HG03045 (cell line): ENCODE data around the gene CILP2.

Experiments used
- ATAC-seq: cut with Tn5 transposase; IDR thresholded peaks from one replicate; pipeline ENCODE4 v1.9.1; 2021; ENCODE audit warnings: mild to moderate bottlenecking, moderate library complexity; ENCODE audit not compliant: unreplicated experiment

Gene CILP2

GRCh38 chr19:19538061-19538784, at the start of gene CILP2:
CILP2 (plus strand) TSS chr19:19538265; CDS start chr19:19538350, 85 bp downstream.
- ATAC-seq = no peak

GRCh38 chr19:19488875-19489690, 49.0 kb upstream of the CILP2 start:
- ATAC-seq = no peak

- no peak for ATAC-seq
These were observed 48.3 kb upstream of the CILP2 start for GRCh38 chr19:19489804-19490204.

- no peak for ATAC-seq
These were observed 47.7 kb upstream of the CILP2 start for GRCh38 chr19:19490214-19490968.

GRCh38 chr19:19491321-19492025, 46.6 kb upstream of the CILP2 start:
- no peak for ATAC-seq

GRCh38 chr19:19492026-19492610, 45.9 kb upstream of the CILP2 start:
- no peak for ATAC-seq

GRCh38 chr19:19493841-19494546, 44.1 kb upstream of the CILP2 start:
- ATAC-seq = no peak

GRCh38 chr19:19495614-19496603, 42.2 kb upstream of the CILP2 start:
- no peak for ATAC-seq

- ATAC-seq = no peak
These were observed 39.6 kb upstream of the CILP2 start for GRCh38 chr19:19498255-19498991.

- no peak for ATAC-seq
These were observed 38.6 kb upstream of the CILP2 start for GRCh38 chr19:19499272-19499995.

- ATAC-seq = no peak
These were observed 37.0 kb upstream of the CILP2 start for GRCh38 chr19:19500975-19501644.

GRCh38 chr19:19501798-19502197, 36.3 kb upstream of the CILP2 start:
- no peak for ATAC-seq

- no peak for ATAC-seq
These were observed 35.8 kb upstream of the CILP2 start for GRCh38 chr19:19502281-19502680.

- ATAC-seq = no peak
These were observed 35.1 kb upstream of the CILP2 start for GRCh38 chr19:19502808-19503602.

GRCh38 chr19:19504754-19505668, 33.1 kb upstream of the CILP2 start:
- ATAC-seq = no peak
